ENCODE results near the gene LDLRAP1.
A peak's percentile ranks its signal among the peaks of the same experiment; 100 is the strongest.
"Not testable (repeated sequence)": the region's sequence is repeated elsewhere in the genome, so short reads cannot be mapped to it uniquely, and the experiment has no call there.

Gene LDLRAP1, protein sequence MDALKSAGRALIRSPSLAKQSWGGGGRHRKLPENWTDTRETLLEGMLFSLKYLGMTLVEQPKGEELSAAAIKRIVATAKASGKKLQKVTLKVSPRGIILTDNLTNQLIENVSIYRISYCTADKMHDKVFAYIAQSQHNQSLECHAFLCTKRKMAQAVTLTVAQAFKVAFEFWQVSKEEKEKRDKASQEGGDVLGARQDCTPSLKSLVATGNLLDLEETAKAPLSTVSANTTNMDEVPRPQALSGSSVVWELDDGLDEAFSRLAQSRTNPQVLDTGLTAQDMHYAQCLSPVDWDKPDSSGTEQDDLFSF

DNA sequence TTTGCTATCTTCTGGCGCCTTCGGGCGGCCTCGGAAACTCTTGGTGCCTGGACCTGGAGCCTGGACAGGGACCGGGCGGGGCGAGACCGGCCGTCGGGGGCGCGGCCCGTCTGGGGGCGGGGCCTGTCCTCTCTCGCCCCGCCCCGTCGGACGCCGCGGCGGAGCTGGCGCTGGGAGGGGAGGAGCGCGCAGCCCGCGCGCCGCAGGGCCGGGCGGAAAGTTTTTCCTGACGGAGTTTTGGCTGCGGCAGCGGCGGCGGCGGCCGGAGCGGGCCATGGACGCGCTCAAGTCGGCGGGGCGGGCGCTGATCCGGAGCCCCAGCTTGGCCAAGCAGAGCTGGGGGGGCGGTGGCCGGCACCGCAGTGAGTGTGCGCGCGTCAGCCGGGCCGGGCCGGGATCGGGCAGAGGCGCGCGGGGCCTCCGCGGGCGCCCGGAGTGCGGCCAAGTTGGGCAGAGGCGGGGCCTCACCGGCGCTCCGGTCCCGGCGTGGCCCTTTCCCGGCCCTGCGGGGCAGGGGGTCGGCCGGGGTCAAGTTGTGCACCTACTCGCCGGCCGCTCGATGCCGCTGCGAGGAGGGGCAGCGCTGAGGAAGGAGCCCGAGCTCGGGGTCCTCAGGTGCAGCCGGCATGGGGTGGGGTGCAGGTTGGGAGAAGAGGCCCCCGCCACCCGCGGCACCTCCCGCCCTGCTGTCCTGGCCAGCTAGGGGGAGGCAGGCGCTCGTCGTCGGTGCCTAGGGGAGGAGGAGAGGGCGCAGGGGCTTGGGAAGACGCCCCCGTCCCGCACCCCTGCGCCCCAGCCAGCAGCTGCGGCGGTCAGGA, at the start of gene LDLRAP1:
Gene LDLRAP1 (plus strand): TSS at position 182 of the 818 bp plus-strand sequence. CDS start 93 bp downstream, at position 275.
- no peak for DNase-seq

DNA sequence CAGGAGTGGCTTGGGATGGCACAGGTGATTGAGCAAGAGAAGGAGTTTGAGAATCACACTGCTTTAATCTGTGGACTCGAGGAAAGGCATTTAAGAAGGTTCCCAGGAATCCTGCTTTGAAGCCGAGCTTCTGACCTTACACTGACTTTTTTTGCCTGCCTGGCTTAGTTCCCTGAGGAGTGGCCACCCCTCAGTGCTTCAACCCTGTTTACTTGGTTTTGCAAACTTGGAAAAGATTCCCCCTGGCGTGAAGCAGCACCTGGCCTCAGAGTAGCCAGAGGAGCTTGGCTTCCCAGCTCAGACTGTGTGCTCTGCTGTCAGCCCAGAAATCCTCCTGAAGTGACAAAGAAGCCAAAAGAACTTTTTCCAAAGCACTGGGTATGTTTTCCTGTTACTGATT, 48.5 kb upstream of the LDLRAP1 start:
- no peak for DNase-seq

DNA sequence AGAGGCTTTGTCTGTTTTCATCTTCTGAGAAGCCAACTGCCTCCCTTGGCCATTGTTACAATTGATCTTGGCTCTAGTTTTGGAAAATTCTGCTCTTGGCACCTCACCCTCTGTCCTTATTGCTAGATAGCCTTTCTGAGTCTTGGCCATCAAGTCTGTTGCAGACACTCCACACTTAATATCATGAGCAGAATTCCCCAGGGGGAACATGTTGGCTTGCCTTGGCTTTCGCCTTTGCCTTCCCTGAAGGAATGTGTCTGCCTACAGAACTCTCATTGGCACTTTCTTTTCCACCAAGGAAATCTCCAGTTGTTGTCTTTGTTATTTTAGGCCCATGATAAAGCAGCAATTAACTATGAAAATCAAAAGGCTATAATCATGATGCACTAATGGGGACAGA, 42.7 kb upstream of the LDLRAP1 start:
- no peak for DNase-seq

DNA sequence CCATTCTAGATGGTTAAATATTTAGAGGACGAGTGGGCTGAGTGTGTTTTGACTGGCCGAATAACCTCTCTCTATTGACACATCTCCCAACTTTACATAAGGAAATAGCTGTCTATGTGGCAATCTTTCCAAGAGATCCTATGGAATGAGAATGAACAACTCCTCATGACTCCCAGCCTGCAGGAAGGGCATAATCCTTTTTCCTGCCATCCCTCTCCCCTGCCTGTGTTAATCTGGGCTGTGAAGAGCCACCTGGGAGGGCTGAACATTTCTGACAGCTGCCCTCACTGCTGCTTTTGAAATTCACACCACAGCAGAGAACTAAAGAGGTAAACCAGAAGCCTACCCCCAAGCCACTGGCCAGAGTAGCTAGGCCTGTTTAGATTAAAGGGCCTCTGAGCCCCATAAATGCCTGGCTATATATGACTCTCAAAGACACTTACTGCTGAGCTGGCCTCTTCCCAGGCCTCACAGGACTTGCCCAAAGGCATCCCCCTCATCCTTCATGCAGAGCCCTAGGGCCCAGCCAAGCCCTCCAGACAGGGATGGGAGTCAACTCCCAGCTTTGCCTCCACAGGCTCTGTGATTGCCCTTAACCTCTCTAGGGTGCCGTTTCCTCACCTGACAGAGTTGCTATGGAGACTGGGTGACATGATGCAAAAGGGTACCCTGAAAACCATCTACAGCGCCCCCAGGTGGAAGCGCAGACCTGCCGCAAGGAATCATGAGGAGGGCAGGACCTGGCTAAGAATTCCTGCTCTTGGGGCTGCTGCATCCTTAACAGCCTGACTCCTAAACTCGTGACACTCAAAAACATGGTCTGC, 42.0 kb upstream of the LDLRAP1 start:
- no peak for DNase-seq

DNA sequence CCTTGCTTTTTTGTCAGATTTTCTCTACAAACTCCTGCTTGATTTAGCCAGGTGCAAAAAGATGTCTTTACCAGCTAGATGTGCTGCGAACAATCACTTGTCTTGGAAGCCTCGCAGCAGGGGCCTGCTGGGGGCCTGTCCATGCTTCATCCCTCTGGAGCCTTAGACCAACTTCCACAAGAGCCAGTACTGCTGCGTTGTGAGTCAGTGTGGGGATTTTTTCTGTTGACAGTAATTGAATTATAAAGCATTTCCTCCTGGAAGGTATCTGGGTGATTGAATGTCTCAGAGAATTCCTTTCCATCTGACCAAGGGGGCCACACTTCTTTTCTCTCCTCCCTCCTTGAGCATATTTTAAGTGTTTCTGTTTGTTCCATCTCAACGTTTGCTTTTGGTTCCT, 40.4 kb upstream of the LDLRAP1 start:
- no peak for DNase-seq

DNA sequence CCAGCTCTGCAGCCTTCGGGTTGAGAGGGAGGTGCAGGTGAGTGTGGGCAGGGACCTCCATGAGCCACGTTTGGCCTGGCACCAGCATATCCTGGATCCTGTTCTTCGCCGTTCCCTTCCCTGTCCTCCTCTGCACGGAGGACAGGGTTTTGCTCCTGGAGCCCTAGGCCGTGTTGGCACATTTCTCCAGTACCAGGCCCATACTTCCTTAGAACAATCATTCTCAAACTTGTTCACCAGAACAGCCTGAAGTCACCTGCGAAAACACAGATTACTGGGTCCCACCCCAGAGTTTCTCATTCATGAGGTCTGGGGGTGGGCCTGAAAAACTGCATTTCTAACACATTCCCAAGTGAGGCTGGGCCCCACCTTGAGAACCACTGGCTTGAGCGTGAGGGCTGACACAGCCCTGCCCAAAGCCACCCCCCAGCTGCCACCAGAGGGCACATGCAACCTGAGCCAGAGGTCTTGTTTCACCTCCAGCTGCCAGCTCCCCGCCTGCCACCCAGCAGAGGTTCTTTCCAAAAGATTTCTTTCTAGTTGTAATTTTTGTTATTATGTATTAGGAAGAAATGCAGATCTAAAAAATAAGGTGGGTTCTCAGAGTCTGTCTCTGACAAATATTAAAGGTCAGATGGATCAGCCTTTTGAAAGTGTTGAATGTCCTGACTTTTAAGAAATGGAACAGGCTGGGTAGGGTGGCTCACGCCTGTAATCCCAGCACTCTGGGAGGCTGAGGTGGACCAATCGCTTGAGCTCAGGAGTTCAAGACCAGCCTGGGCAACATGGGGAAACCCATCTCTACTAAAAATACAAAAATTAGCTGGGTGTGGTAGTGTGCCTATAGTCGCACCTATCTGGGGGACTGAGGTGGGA, 39.6 kb upstream of the LDLRAP1 start:
- DNase-seq = peak; percentile 47

DNA sequence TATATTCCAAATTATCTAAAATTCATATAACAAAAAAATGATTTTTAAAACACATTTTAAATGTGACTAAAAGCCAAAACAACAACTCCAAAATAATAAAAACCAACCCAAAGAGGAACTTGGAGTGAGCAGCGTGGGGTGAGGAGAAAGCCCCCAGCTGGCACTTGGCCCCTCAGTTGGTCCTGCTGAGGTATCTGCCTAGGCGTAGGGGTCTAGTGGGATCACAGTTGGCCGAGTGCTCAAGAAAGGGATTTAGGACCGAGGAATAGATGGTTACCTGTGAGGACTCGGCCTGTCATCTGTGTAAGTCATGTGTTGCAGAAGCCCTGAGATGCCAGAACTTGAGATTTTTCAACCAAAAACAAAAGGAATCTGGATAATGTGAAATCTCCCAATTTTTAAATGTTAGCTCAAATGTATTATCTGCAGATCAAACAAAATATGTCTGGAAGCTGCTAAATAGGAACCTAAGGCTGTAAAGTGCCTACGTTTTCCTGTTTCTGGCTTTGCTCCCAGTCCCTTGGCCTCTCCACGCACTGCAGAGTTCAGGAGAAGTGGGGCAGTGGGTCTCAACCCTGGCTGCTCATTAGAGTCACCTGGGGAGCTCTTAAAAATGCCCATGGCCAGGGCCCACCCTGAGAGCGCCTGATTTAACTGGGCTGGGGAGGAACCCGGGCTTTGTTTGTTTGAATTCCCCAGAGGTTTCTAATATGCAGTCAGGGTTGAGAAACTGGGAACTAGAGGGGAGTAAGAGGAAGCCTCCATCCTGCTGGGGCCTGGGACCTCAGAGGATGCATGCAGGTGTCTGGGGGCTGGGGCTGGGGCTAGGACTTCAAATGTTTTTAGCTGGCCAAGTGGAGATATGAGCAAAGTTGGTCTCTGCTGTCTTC, 38.5 kb upstream of the LDLRAP1 start:
- DNase-seq = peak; percentile 17

DNA sequence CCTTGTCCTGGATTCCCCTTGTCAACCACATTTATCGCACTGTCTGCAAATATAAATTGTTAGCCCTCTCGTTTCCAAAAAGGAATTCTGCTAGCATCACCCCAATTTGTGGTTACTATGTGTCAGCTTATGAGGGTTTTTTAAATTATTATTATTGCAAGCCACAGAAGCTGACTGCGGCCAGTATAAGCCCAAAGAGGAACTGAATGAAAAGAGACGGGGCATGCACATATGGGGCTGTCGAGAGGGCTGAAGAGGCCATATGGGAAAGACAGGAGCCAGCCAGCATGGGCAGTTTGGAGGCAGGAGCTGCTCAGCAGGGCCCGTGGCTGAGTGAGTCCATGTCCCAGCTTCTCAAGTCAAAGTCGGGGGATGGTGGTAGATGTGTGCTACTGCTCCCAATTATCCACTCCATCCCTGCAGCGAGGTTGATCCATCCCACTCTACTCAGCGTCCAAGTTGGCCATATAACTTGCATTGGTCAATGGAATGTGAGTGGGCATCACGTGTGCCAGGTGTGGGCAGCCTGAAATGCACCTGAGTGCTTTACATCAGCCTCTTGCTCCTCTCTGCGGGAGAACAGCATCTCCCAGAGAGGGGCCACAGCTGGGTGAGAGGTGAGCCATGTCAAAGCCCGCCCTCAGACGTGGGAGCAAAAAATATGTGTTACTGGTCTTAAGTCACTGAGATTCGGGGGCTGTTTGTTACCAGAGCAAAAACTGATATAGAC, 37.6 kb upstream of the LDLRAP1 start:
- no peak for DNase-seq

DNA sequence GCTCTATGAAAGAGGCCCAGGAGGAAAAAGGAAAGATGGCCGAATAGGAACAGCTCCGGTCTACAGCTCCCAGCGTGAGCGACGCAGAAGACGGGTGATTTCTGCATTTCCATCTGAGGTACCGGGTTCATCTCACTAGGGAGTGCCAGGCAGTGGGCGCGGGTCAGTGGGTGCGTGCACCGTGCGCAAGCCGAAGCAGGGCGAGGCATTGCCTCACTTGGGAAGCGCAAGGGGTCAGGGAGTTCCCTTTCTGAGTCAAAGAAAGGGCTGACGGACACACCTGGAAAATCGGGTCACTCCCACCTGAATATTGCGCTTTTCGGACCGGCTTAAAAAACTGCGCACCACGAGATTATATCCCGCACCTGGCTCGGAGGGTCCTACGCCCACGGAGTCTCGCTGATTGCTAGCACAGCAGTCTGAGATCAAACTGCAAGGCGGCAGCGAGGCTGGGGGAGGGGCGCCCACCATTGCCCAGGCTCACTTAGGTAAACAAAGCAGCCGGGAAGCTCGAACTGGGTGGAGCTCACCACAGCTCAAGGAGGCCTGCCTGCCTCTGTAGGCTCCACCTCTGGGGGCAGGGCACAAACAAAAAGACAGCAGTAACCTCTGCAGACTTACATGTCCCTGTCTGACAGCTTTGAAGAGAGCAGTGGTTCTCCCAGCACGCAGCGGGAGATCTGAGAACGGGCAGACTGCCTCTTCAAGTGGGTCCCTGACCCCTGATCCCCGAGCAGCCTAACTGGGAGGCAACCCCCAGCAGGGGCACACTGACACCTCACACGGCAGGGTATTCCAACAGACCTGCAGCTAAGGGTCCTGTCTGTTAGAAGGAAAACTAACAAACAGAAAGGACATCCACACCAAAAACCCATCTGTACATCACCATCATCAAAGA, 36.6 kb upstream of the LDLRAP1 start:
- DNase-seq = not testable (repeated sequence)

DNA sequence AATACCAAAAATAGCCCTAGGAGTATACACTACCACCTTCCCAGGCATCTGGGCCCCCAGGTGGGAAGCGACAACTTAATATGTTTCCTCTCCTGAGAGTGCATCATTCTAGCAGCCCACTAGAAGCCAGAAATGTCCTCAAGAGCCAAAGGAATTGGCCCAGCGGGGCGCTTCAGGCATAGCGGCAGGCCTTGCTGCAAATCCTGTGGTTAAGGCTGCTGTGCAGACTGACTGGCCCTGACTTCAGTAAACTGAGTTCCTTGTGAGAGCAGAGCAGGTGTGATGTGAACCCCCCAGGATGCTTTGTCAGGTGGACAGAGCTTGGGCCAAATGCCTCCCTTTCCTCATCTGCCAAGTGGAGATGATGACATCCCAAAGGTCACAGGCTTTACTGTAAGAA, 29.7 kb upstream of the LDLRAP1 start:
- DNase-seq = no peak

DNA sequence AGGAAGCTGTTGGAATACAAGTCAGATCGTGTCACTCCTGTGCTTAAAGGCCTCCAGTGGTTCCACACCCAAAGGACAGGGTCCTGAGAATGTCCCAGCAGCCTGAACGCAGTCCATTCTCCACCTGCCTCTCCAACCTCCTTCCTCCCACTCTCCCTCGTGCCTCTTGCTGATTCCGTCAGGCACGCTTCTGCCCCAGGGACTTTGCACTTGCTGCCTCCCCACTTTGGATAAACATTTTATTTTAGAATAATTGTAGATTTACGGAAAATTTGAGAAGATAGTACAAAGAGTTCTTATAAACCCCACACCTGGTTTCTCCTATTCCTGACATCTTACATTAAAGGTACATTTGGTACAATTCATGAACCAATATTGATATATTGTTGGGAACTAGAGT, 28.4 kb upstream of the LDLRAP1 start:
- DNase-seq = no peak

DNA sequence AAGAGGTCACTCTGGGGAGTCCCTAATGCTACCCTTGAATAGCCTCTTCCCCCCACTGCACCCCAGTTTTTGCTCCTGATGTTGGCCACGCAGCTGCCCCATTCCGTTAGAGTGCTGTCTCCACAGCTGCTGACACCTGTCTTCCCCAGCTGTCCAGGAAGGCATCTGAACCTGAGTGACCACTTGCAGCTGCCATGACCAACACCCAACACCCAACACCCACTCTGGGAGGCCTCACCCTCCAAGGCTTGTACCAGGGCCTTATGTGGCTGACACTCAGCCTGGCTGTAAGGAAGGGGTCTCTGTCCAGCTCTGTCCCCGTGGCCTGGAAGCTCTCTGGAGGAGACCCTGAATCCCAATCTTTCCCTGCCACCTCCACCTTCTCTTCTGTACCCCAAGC, 26.7 kb upstream of the LDLRAP1 start:
- no peak for DNase-seq

DNA sequence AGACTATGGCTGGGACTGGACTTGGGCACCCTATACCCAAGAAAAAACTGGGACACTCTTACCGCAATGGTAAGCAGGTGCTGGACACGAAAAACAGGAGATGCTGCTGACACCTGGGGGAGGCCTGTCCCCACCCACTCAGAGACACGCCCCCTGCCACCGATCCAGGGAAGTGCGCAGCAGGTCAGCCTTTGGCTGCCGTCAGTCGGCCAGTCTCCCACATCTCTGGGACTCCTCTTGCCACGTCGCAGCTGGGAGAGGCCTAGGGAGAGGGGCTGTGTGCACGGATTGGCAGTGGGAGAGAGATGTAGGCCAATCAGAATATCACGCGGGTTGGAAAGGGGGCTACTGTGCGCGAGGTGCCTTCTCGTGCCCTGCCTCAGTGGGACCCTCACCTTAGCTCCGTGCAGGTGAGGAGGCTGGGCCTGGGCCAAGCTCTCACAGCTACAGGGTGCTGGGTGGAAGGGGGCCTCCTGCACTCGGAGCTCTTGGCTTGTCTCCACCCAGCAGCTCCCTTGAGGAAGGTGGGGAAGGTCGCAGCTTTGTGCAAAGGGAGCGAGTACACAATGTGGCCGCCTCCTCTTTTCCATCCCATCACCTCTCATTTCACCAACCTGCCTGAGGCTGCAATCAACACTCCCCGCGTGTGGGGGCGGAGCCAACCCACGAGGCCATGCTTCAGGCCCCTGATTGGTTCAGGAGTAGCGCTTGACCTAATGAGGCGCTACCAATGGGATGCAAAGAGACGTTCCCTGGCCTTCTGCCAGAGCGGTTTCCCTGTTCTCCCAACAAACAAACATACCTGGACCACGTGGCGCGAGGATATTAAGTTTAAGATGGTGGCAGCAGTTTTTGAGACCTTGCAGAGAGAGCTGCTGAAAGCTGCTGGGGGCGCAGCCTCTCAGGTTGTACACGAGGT, 25.7 kb upstream of the LDLRAP1 start:
- DNase-seq = no peak

DNA sequence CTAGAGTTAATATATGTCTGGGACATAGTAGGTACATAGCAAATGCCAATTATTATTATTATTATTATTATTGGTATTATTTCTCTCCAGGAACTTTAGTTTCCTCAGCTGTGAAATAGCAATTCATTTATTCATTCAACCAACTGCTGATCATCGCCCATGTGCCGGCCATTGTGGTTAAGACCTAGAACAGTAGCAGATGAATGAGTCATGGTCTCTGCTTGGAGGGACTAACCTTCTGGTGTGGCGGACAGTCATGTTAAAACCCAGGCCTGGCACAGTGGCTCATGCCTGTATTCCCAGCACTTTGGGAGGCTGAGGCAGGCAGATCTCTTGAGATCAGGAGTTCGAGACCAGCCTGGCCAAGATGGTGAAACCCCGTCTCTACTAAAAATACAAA, 23.8 kb upstream of the LDLRAP1 start:
- no peak for DNase-seq

DNA sequence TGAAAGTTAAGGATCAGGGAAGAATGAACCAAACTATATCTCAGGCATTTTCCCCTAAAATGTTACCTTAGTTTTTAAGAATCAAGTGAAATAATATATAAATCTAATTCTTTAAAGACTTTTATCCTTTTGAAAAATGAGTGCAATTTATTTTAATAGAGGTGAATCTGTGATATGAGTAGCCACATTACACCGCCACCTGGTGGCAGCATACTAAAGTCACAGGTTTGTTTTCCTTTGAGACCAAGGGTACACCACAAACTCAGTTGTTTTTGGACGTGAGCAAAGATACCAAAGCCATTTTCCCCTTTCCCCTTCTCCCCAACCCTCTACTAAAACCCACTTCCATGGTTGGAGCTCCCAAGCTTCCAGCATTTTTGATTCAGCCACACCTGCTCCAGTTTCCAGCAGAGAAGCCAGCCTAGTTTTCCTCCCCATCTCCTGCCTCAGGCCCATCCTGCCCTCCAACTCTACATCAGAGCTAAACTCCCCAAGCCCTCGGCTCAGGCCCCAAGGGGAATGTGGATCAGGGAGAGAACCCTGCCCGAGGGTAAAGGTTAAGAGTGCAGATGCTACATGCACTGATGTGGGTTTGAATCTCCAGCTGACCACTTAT, 22.9 kb upstream of the LDLRAP1 start:
- DNase-seq = peak; percentile 61

DNA sequence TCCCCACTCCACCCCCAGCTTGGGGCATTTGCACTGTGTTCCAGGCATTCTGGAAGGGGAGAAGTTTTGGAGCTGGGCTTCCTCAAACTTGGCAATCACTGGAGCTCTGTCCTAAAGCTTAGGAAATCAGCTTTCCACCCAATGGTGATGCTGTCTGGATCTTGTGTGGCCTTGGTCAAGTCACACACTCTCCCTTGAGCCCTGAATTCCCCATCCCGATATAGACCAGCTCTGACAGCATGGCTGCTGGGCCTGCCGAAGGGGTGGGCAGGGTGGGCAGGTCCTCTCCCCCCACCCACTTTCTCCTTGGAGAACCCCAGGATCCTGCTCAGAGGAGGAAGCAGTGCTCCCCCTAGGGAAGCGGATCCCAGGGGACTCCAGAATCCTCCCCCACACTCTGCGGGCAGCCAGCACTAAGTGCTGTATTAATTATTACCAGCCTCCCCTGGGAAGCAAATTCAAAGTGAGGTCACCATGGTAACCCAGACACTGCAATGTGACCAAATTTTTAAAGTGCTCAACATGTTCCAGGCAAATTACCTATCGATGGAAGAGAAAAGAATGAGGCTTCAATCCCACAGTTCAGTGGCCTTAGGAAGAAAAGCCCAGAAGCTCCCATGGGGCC, 21.3 kb upstream of the LDLRAP1 start:
- no peak for DNase-seq

DNA sequence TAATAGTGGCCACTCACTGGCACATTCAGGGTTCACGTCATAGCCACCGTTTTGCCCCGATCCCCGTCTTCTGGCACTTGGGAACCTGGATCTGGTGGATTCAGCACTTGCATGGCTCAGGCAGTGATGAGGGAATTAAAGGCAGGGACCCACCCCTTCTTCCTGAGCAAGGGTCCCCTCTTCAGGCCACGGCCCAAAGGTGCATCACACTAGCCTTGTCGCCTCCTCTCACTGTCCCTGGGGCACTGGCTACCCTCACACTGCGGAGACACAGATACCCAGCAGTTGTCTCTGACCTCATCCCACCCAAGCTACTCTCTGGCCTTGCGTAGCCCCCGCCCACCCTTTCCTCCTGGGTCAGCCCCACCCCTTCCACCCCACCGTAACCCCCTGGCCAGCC, 19.9 kb upstream of the LDLRAP1 start:
- peak; percentile 37 for DNase-seq

Data from NCI-H1092 treated with DMSO at 0.1 percent for 48 hours (cell line).